Mucosa of rectum (tissue), 2 donors: ENCODE data around the gene IGFBP3.
A peak's percentile ranks its signal among the peaks of the same experiment; 100 is the strongest.

ENCODE experiments used
- H3K27ac ChIP-seq, 2 donors: one replicate each; pipeline ENCODE4 v1.7.0; 2013; ENCODE audit warnings: inconsistent platforms in 2 of 2, low read depth in 2 of 2, low read length in 2 of 2
- H3K27me3 ChIP-seq, 2 donors: one replicate each; pipeline ENCODE4 v1.7.0; 2013; ENCODE audit warnings: low read length in 2 of 2; ENCODE audit not compliant: control insufficient read depth in 2 of 2, insufficient read depth in 2 of 2
- H3K36me3 ChIP-seq, 2 donors: one replicate each; pipeline ENCODE4 v1.7.0; 2013; ENCODE audit warnings: low read length in 2 of 2; ENCODE audit not compliant: control insufficient read depth in 2 of 2, insufficient read depth in 2 of 2
- H3K4me1 ChIP-seq, 2 donors: one replicate each; pipeline ENCODE4 v1.7.0; 2013; ENCODE audit warnings: low read length in 2 of 2, mild to moderate bottlenecking in 1 of 2; ENCODE audit not compliant: control insufficient read depth in 2 of 2, insufficient read depth in 2 of 2
- H3K4me3 ChIP-seq, 2 donors: one replicate each; pipeline ENCODE4 v1.7.0; 2013; ENCODE audit warnings: low read length in 2 of 2
- H3K9ac ChIP-seq, 2 donors: one replicate each; pipeline ENCODE4 v1.7.0; 2013; ENCODE audit warnings: low read length in 2 of 2, low read depth in 1 of 2, mild to moderate bottlenecking in 1 of 2
- H3K9me3 ChIP-seq, 2 donors: one replicate each; pipeline ENCODE4 v1.7.0; 2013; ENCODE audit warnings: low read length in 2 of 2; ENCODE audit not compliant: control insufficient read depth in 2 of 2
- donor health status: healthy.
- donor health status: Normal muscosa, but diverticular disease.

The IGFBP3 gene

DNA sequence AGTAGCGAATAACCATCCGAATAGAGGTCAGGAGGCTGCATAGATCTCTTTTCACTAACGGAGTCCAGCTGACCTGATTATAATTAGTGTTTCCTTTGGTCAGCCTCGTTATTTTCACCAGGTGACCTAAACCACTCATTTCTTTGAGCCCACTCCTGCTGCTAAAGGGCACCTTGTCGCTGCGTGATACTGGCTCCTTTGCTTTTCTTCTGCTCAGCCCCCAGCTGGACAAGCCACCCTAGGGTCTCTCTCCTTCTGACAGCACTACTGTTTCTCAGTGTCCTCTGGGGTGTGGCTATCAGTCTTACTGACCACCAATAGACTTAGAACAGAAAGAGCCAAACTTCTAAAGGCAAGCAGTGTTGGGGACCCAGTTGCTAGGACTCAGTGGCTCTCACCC is 2.7 kb upstream of the IGFBP3 start:
- H3K36me3 ChIP-seq: no peaks in the 10 kb centered on the region

GRCh38 chr7:45923290-45923689 is 2.2 kb upstream of the IGFBP3 start:
- Histone ChIP-seq H3K27me3 (peaks cover 37 to 38% of the 10 kb centered on the region in 2 donors), H3K9me3 (no peaks in the 10 kb centered on the region), H3K27ac (no peak overlapping the region), H3K36me3 (no peaks in the 10 kb centered on the region), H3K9ac (no peak overlapping the region), H3K4me3 (peak overlapping the region in 1 of 2 donors; percentile 53), H3K4me1 (peaks cover 0 to 2% of the 10 kb centered on the region in 2 donors)

More for the DNA sequence above, 2.7 kb upstream of the IGFBP3 start:
- H3K9me3 ChIP-seq: no peaks in the 10 kb centered on the region
- H3K27me3 ChIP-seq: peaks cover 32 to 33% of the 10 kb centered on the region in 2 donors
- H3K9ac ChIP-seq: no peak overlapping the region
- H3K4me1 ChIP-seq: peaks cover 0 to 2% of the 10 kb centered on the region in 2 donors
- no peak overlapping the region for H3K4me3 ChIP-seq
- no peak overlapping the region for H3K27ac ChIP-seq

DNA sequence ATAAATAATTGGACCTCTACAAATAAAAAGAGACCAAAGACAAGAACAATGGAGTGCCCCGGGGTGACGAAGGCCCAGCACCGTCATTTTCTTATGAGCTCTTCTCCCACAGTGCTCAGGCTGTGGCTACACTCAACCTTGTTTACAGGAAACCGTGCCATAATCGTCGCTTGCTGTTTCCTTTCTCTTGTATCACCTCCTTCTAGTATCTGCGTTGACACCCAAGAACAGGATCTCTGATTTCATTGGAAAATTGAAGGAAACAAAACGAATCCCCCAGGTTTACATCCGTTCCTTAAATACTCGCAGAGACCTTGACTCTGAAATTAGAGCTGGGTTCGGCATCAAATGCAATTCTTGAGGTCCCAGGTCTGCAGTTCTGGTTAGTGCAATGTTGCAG is 1.7 kb upstream of the IGFBP3 start:
- H3K27ac ChIP-seq: peak overlapping the region in 1 of 2 donors; percentile 4
- no peaks in the 10 kb centered on the region for H3K36me3 ChIP-seq
- H3K9ac ChIP-seq: peak overlapping the region in 1 of 2 donors; percentile 18
- H3K4me1 ChIP-seq: peaks cover 0 to 2% of the 10 kb centered on the region in 2 donors
- peak overlapping the region; percentile 21 to 53 for H3K4me3 ChIP-seq
- no peaks in the 10 kb centered on the region for H3K9me3 ChIP-seq
- peaks cover 41 to 42% of the 10 kb centered on the region in 2 donors for H3K27me3 ChIP-seq

DNA sequence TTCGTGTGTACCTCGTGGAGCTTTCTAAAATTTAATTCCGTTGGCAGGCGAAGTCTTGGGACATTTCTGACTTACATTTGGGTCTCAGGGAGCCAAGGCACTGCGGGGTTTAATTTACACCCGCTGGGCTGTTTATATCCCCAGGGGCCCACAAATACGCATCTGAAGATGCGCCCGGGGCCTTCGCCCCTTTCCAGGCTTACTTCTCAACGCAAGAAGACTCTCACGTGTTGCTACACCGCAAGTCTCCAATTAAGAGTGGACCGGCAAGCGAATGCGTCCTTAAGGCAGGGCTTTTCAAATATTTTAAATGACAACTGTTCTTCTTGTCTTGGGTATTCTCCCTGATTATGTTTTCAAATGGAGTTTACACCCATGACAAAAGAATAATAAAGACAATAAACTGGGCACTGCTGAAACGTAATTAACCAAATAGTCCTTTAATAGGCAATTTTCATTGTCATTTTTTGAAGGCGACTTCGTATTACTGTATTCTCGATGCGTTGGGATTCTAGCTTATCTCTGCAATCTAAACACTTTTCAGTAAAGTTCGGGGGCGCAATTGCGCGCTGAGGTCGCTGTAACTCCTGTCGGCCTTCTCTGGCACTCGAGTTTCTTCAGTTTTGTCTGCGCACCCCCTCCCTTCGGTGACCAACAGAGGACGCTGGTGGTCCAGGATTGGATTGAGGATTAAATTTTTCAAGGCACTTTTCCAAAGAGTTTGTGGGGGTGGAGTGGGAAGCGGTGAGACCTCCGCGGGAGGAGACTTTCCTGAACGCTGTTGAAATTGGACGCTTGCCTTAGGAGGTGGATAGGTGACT is 837 bp upstream of the IGFBP3 start:
- no peaks in the 10 kb centered on the region for H3K36me3 ChIP-seq
- peaks cover 0 to 2% of the 10 kb centered on the region in 2 donors for H3K4me1 ChIP-seq
- H3K27ac ChIP-seq: peak overlapping the region; percentile 4 to 22
- no peak overlapping the region for H3K9ac ChIP-seq
- peaks cover 43 to 44% of the 10 kb centered on the region in 2 donors for H3K27me3 ChIP-seq
- peak overlapping the region; percentile 21 to 53 for H3K4me3 ChIP-seq
- H3K9me3 ChIP-seq: no peaks in the 10 kb centered on the region

DNA sequence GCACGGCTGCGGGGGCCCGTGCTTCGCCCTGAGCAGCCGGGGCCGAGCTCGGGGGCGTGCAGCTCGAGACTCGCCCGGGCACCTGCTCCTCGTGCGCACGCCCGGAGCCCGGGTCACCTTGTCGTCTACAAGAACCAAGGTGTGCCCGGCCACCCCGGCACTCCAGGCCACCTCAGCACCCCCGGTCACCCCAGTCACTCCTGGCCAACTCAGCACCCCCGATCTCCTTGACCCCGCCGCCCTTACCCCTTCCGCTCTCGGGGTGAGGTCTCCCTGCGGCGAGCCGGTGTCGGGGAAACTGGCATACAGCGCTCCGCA is 268 bp upstream of the IGFBP3 start:
- Histone ChIP-seq H3K4me1 (peaks cover 0 to 2% of the 10 kb centered on the region in 2 donors), H3K4me3 (no peak overlapping the region), H3K27ac (peak overlapping the region; percentile 16 to 22), H3K9me3 (no peaks in the 10 kb centered on the region), H3K36me3 (no peaks in the 10 kb centered on the region), H3K9ac (no peak overlapping the region), H3K27me3 (peaks cover 43 to 44% of the 10 kb centered on the region in 2 donors)

- peak overlapping the region; percentile 47 to 68 for H3K4me3 ChIP-seq
- H3K27me3 ChIP-seq: peaks cover 39 to 44% of the 10 kb centered on the region in 2 donors
- H3K9me3 ChIP-seq: no peaks in the 10 kb centered on the region
- H3K4me1 ChIP-seq: peaks cover 0 to 2% of the 10 kb centered on the region in 2 donors
- no peak overlapping the region for H3K27ac ChIP-seq
- no peaks in the 10 kb centered on the region for H3K36me3 ChIP-seq
- no peak overlapping the region for H3K9ac ChIP-seq
Measured at GRCh38 chr7:45919993-45920459, 1.0 kb downstream of the IGFBP3 start.

GRCh38 chr7:45919231-45919784 is 1.8 kb downstream of the IGFBP3 start:
- H3K36me3 ChIP-seq: no peaks in the 10 kb centered on the region
- no peak overlapping the region for H3K27ac ChIP-seq
- H3K9ac ChIP-seq: no peak overlapping the region
- peak overlapping the region; percentile 9 to 68 for H3K4me3 ChIP-seq
- peaks cover 0 to 2% of the 10 kb centered on the region in 2 donors for H3K4me1 ChIP-seq
- H3K27me3 ChIP-seq: peaks cover 39 to 44% of the 10 kb centered on the region in 2 donors
- H3K9me3 ChIP-seq: no peaks in the 10 kb centered on the region

- no peaks in the 10 kb centered on the region for H3K9me3 ChIP-seq
- no peak overlapping the region for H3K27ac ChIP-seq
- H3K4me1 ChIP-seq: peaks cover 0 to 2% of the 10 kb centered on the region in 2 donors
- no peak overlapping the region for H3K9ac ChIP-seq
- H3K27me3 ChIP-seq: peaks cover 39 to 44% of the 10 kb centered on the region in 2 donors
- peak overlapping the region in 1 of 2 donors; percentile 4 for H3K4me3 ChIP-seq
- H3K36me3 ChIP-seq: no peaks in the 10 kb centered on the region
Measured at GRCh38 chr7:45918556-45918955, 2.5 kb downstream of the IGFBP3 start.

DNA sequence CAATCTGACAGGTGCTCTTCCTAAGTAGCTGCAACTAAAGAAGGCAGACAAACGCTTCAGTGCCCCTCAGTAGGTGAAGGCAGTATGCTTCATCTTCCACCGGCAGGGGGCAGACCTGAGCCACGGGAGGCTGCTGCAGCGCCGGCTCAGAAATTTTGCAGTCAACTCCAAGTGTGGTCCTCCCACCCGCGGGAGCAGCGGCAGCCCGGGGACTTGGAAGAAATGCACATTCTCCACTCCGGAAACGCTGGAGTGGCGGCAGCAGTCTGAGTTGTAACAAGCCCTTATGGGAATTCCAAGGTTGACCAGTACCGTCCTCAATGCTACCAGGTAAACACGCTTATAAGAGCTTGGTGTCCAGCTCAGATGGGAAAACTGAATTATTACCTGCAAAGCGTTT is 3.4 kb downstream of the IGFBP3 start:
- no peak overlapping the region for H3K9ac ChIP-seq
- H3K4me1 ChIP-seq: peaks cover 0 to 2% of the 10 kb centered on the region in 2 donors
- H3K36me3 ChIP-seq: no peaks in the 10 kb centered on the region
- H3K27me3 ChIP-seq: peaks cover 38% of the 10 kb centered on the region in 2 donors
- no peaks in the 10 kb centered on the region for H3K9me3 ChIP-seq
- H3K4me3 ChIP-seq: peak overlapping the region; percentile 4 to 17
- H3K27ac ChIP-seq: no peak overlapping the region

GRCh38 chr7:45917064-45917463 is 4.0 kb downstream of the IGFBP3 start:
- Histone ChIP-seq H3K27ac (no peak overlapping the region), H3K27me3 (peaks cover 33 to 34% of the 10 kb centered on the region in 2 donors), H3K4me3 (no peak overlapping the region)

More at GRCh38 chr7:45917064-45917463, 4.0 kb downstream of the IGFBP3 start:
- Histone ChIP-seq H3K36me3 (no peaks in the 10 kb centered on the region), H3K9ac (no peak overlapping the region), H3K9me3 (no peaks in the 10 kb centered on the region), H3K4me1 (peaks cover 0 to 2% of the 10 kb centered on the region in 2 donors)
